ENCODE results near the gene GPR146. TPM values are rescaled to one million over a fixed set of nuclear protein-coding genes. Genes with fewer than 3 reads are reported as not detected.

Gene GPR146
- polyA plus RNA-seq, 6 donors from 2014 or later, result 2.0 to 9.7 (median 3.9) TPM

DNA sequence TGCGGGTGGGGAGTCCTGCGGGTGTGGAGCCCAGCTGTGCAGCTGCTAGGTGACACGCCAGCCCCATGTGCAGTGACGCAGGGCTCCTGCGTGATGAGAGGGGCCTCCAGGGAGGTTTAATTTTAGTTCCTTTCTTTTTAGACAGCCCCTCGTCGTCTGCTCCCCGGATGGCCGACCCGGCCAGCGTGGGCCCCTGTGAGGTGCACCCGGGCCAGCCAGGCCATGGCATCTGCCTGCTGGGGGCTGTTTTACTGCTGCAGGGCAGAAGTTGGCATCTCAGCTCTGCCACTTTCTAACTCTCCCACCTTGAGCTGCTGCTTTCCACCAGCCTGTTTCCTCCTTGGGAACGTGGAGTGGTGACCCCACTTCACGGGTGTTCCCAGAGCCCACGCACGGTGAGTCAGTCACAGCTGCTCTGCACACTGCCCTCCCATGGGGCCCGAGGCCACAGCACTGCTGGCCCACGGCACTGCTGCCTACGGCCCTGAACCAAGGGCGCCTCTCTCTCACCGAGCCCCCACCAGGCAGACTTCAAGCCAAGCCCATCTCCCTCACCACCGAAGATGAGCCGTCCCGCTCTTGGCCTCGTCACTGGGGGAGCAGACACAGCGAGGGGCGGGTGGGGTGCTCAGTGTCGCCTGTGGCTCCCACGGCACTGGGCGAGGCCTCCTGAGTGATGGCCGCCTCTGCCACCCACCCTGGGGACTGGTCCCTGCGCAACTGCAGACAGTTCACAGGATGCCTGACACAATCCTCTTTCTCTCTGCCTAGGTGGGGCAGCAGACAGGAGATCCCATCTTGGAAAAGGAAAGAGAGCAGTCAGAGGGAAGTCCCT, 40.1 kb upstream of the GPR146 start:
- DNase-seq (peak; percentile 88), ATAC-seq (ENCODE audit: low read depth in 2 of 2) (peak; percentile 89 to 93)
- Mint-ChIP-seq H3K9me3 (no peaks in the 10 kb centered on the region), H3K27ac (peak overlapping the region; percentile 92 to 98 (median 96)), H3K4me3 (peak overlapping the region in 7 of 8 donors; percentile 22 to 79 (median 55)), H3K4me1 (peaks cover 19 to 32% (median 29%) of the 10 kb centered on the region in 3 donors), H3K27me3 (no peaks in the 10 kb centered on the region), H3K36me3 (peaks cover 0 to 18% of the 10 kb centered on the region in 2 donors)

DNA sequence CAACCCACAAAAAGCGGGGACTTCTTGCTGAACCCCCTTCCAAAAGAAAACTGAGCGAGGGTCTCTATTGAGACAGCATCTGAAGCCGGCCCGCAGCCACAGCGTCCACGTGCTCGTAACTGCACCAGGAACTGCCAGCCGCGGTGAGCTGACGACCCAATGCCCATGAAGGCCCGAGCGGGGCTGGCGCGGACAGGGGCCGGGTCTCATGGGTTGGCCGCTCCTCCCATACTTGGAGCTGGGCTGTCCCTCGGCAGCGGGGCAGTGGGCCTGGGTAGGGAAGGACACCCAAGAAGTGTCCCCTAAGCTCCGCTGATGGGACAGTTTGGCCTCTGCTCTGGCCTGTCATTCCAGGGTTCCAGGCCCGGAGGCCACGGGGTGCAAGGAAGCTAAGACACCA, 39.0 kb upstream of the GPR146 start:
- Mint-ChIP-seq H3K27ac (peak overlapping the region; percentile 82 to 98 (median 95)), H3K36me3 (peaks cover 0 to 28% of the 10 kb centered on the region in 2 donors), H3K27me3 (no peaks in the 10 kb centered on the region), H3K9me3 (no peaks in the 10 kb centered on the region), H3K4me1 (peaks cover 18 to 32% (median 26%) of the 10 kb centered on the region in 3 donors), H3K4me3 (no peak overlapping the region)
- ATAC-seq (ENCODE audit: low read depth in 2 of 2) (no peak), DNase-seq (no peak)

DNA sequence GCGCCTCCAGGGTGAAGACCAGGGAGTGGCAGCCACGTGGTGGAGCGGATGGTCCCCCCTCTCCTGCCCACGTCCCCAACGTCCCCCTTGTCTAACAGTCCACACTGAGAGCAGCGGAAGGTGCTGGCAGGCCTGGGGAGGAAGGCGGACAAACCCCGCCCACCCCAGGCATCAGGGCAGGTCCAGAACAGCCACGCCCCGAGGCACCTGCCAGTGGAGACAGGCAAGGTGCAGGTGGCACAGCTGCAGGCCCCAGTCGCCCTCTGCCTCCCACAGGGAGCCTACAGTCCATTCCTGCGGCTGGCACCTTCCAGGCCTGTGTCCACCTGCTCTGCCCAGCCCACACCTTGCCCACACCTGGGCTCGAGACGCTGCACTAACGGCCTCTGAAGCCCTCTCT, 36.4 kb upstream of the GPR146 start:
- Mint-ChIP-seq H3K36me3 (peaks cover 0 to 33% of the 10 kb centered on the region in 2 donors), H3K27me3 (no peaks in the 10 kb centered on the region), H3K4me1 (peaks cover 22 to 33% (median 33%) of the 10 kb centered on the region in 3 donors), H3K27ac (peak overlapping the region in 1 of 6 donors; percentile 45), H3K9me3 (no peaks in the 10 kb centered on the region), H3K4me3 (peak overlapping the region in 1 of 8 donors; percentile 72)
- no peak for DNase-seq
- no peak for ATAC-seq (ENCODE audit: low read depth in 2 of 2)

DNA sequence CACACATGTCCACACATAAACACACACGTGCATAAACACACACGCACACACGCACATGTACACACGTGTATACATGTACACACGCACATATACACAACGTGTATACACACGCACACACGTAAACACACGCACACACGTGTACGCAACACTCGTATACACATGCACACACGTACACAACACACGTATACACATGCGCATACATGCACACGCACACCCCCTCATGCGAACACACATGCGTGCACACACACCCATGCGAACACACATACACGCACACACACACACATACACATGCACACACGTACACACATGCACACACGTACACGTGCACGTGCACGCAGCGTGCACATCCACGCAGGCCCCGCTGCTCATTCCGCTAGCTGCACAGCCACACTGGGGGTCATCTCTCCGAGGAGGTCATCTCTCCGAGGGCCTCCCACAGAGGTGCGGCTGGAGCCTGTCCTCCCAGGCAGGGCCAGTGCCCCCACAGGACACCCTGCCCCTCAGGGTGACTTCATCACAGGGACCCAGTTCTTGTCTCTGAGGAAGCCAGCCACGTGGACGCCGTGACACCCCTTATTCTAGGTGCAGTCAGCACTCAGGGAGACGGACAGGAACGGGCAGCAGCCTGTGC, 35.5 kb upstream of the GPR146 start:
- no peak overlapping the region for H3K4me3 Mint-ChIP-seq
- H3K36me3 Mint-ChIP-seq, result peaks cover 2 to 33% of the 10 kb centered on the region in 2 donors
- ATAC-seq (ENCODE audit: low read depth in 2 of 2), result no peak

DNA sequence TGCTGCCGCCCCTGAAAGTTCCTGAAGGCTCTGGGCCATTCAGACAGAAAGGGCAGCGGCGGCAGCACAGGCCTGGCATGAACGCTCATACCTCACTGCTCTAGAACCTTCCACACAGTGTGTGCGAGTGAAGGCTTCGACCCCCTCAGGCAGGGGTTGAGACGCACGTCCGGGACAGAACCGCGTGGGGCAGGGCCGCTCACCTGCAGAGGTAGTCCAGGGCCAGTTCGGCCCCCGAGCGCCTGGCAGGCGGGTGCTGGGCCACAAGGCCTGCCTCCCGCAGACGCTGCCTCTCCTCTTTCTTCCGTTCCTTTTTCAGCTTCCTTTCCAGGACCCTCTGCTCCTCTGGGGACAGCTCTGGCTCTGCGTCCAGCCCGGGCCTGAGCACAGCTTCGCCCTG, 34.6 kb upstream of the GPR146 start:
- DNase-seq (no peak), ATAC-seq (ENCODE audit: low read depth in 2 of 2) (no peak)
- Mint-ChIP-seq H3K27ac (peak overlapping the region in 3 of 6 donors; percentile 37 to 63 (median 57)), H3K27me3 (no peaks in the 10 kb centered on the region), H3K36me3 (peaks cover 3 to 33% of the 10 kb centered on the region in 2 donors), H3K9me3 (no peaks in the 10 kb centered on the region), H3K4me3 (no peak overlapping the region), H3K4me1 (peaks cover 18 to 30% (median 29%) of the 10 kb centered on the region in 3 donors)

More for the DNA sequence above, 35.5 kb upstream of the GPR146 start:
- Mint-ChIP-seq H3K9me3 (no peaks in the 10 kb centered on the region), H3K27me3 (no peaks in the 10 kb centered on the region), H3K27ac (peak overlapping the region in 5 of 6 donors; percentile 45 to 84 (median 55)), H3K4me1 (peaks cover 22 to 34% (median 34%) of the 10 kb centered on the region in 3 donors)
- no peak for DNase-seq

DNA sequence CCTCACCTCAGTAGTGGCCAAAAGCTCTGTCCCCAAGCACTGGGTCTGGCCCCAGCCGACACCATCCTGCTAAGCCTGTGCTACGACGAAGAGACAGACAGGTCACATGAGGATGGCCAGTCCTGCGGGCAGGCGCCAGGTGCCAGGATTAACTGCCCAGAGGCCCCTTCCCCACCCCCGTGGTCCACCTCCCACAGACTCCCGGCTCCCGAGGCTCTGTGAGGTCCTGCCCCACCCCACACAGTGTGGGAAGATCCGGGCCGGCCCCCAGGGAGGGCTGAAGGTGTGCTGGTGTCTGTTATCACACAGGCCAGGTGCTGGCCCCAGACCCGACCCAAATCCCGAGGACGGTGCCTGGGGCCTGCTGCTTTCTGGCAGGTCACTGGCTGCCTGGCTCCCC, 34.1 kb upstream of the GPR146 start:
- no peak overlapping the region for H3K4me3 Mint-ChIP-seq
- DNase-seq (no peak), ATAC-seq (ENCODE audit: low read depth in 2 of 2) (no peak)
- no peak overlapping the region for H3K27ac Mint-ChIP-seq
- H3K4me1 Mint-ChIP-seq, result peaks cover 18 to 27% (median 26%) of the 10 kb centered on the region in 3 donors
- peaks cover 3 to 33% of the 10 kb centered on the region in 2 donors for H3K36me3 Mint-ChIP-seq
- H3K27me3 Mint-ChIP-seq, result no peaks in the 10 kb centered on the region
- no peaks in the 10 kb centered on the region for H3K9me3 Mint-ChIP-seq

DNA sequence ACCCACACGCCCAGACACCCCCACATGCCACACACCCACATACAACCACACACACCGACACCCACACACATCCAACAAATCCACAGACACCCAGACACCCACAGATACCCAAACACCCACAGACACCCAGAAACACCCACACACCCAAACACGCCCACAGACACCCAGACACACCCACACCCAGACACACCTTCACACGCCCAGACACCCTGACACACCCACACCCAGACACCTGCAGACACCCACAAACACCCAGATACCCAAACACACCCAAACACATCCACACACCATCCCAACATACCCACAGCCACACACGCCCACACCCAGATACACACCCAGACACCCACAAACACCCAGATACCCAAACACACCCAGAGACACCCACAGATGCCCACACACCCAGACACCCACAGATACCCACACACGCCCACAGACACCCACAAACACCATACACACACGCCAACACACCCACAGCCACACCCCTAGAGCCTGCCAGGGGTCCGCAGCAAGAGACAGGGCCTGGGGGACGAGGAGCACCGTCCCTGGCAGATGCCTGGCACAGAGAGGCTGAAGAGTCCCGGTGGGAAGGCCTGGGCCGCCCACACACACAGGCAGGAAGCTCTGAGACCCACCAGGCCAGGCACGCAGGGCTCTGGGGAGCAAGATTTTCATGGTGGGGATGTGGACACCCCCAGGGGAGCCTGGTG, 32.9 kb upstream of the GPR146 start:
- Mint-ChIP-seq H3K27ac (peak overlapping the region in 4 of 6 donors; percentile 61 to 96 (median 92)), H3K4me3 (peak overlapping the region in 6 of 8 donors; percentile 17 to 78 (median 40)), H3K9me3 (no peaks in the 10 kb centered on the region), H3K36me3 (peaks cover 3 to 26% of the 10 kb centered on the region in 2 donors), H3K27me3 (no peaks in the 10 kb centered on the region), H3K4me1 (peaks cover 14 to 26% (median 22%) of the 10 kb centered on the region in 3 donors)
- ATAC-seq (ENCODE audit: low read depth in 2 of 2) (peak; percentile 29 to 31), DNase-seq (no peak)

DNA sequence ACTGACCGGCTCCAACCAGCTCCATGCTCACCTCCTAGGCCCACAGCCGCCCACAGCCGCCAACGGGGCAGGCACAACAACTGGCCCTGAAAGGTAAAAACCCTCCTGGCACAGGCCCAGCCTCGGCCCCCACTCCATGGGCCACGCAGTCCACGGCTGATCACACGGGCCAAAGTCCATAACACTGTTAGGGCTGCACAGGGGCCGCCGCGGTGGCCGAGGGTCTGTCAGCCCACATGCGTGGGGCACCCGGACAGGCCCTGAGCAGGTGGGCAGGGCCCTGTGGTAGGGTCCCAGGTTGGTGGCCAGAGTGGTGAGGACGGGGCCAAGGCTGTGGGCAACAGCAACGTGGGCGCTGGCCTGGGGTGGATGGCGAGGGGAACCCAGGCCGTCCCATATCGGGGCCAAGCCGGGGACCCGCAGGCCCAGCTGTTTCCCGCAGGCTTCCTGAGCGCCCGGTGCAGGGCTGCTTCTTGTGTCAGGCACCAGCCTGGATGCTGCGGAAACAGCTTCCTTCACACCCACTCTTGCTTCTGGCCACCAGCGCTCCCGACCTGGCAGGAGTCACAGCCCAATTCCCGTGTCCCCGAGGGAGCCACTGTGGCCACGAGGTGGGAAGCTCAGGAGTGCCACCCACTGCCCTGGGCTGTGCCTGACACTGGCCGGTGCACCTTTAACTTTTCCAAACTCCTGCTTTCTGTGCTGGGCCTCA, 32.2 kb upstream of the GPR146 start:
- peak overlapping the region in 4 of 8 donors; percentile 9 to 55 (median 44) for H3K4me3 Mint-ChIP-seq
- peak in 1 of 2 donors; percentile 4 for ATAC-seq (ENCODE audit: low read depth in 2 of 2)
- H3K36me3 Mint-ChIP-seq, result peaks cover 3 to 25% of the 10 kb centered on the region in 2 donors
- H3K27ac Mint-ChIP-seq, result peak overlapping the region in 2 of 6 donors; percentile 39 to 94
- H3K27me3 Mint-ChIP-seq, result no peaks in the 10 kb centered on the region
- H3K4me1 Mint-ChIP-seq, result peaks cover 14 to 26% (median 22%) of the 10 kb centered on the region in 3 donors
- H3K9me3 Mint-ChIP-seq, result no peaks in the 10 kb centered on the region
- DNase-seq, result no peak

DNA sequence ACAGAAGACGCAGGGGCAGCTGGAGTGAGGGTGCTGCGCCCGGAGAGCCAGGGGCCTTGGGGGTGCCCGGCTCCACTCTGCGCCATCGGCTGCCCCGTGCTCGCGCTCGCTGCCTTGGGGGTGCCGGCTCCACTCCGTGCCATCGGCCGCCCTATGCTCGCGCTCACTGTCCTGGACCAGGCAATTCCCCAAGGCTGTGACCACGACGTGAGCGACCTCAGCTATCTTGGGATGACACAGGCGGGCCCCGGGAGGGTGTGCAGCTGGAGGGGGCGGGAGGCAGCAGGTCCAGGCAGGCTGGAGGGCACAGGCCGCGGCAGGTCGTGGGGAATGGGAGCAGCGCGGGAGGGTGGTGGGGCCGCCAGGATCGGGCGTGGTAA, 31.6 kb upstream of the GPR146 start:
- H3K4me1 Mint-ChIP-seq, result peaks cover 14 to 26% (median 22%) of the 10 kb centered on the region in 3 donors
- DNase-seq (no peak), ATAC-seq (ENCODE audit: low read depth in 2 of 2) (no peak)
- no peaks in the 10 kb centered on the region for H3K27me3 Mint-ChIP-seq
- H3K36me3 Mint-ChIP-seq, result peaks cover 3 to 26% of the 10 kb centered on the region in 2 donors
- no peak overlapping the region for H3K4me3 Mint-ChIP-seq
- H3K9me3 Mint-ChIP-seq, result no peaks in the 10 kb centered on the region
- H3K27ac Mint-ChIP-seq, result no peak overlapping the region

DNA sequence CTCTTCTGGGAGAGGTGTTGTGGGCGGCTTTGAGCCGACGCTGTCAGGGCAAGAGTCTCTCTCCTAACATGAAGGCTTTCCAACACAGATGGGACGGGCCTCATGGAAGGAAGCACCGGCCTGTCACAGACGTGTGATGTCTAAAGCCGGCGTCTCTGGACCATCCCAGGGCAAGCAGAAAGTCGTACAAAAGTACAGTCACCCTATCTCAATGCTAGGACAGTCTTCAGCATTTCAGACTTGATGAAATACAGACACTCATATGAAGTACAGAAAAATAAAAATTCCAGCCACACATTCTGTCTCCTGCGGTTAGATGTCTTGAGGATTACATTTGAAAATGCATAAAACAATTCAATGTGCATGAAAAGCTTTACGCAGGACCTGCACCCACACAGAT, 30.8 kb upstream of the GPR146 start:
- Mint-ChIP-seq H3K27ac (peak overlapping the region in 5 of 6 donors; percentile 21 to 69 (median 39)), H3K27me3 (no peaks in the 10 kb centered on the region)

DNA sequence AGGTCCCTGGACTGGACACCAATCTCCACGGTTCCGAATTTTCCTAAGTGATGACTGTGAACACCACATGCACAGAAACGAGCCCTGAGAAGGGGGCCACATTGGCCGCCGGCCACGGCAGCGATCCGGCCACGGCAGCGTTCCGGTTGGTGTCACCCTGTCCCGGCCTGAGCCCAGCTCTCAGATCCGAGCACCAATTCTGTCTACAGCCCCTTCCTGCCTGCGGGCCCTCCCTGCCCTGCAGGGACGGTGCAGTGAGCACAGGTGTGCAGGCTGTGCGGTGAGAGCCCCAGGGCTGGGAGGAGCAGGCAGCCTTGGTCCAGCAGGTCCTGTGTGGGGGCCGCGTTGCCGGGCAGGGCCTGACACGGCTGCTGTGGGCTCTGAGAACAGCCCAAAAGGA, 29.7 kb upstream of the GPR146 start:
- H3K27me3 Mint-ChIP-seq, result no peaks in the 10 kb centered on the region
- DNase-seq, result no peak
- H3K36me3 Mint-ChIP-seq, result peaks cover 3 to 20% of the 10 kb centered on the region in 2 donors
- peaks cover 17 to 31% (median 28%) of the 10 kb centered on the region in 3 donors for H3K4me1 Mint-ChIP-seq
- no peak overlapping the region for H3K4me3 Mint-ChIP-seq
- H3K27ac Mint-ChIP-seq, result peak overlapping the region in 1 of 6 donors; percentile 59
- no peaks in the 10 kb centered on the region for H3K9me3 Mint-ChIP-seq
- ATAC-seq (ENCODE audit: low read depth in 2 of 2), result no peak

More for the DNA sequence above, 30.8 kb upstream of the GPR146 start:
- ATAC-seq (ENCODE audit: low read depth in 2 of 2) (no peak), DNase-seq (no peak)
- Mint-ChIP-seq H3K36me3 (peaks cover 3 to 31% of the 10 kb centered on the region in 2 donors), H3K4me1 (peaks cover 20 to 32% (median 29%) of the 10 kb centered on the region in 3 donors), H3K9me3 (no peaks in the 10 kb centered on the region), H3K4me3 (peak overlapping the region in 1 of 8 donors; percentile 53)

DNA sequence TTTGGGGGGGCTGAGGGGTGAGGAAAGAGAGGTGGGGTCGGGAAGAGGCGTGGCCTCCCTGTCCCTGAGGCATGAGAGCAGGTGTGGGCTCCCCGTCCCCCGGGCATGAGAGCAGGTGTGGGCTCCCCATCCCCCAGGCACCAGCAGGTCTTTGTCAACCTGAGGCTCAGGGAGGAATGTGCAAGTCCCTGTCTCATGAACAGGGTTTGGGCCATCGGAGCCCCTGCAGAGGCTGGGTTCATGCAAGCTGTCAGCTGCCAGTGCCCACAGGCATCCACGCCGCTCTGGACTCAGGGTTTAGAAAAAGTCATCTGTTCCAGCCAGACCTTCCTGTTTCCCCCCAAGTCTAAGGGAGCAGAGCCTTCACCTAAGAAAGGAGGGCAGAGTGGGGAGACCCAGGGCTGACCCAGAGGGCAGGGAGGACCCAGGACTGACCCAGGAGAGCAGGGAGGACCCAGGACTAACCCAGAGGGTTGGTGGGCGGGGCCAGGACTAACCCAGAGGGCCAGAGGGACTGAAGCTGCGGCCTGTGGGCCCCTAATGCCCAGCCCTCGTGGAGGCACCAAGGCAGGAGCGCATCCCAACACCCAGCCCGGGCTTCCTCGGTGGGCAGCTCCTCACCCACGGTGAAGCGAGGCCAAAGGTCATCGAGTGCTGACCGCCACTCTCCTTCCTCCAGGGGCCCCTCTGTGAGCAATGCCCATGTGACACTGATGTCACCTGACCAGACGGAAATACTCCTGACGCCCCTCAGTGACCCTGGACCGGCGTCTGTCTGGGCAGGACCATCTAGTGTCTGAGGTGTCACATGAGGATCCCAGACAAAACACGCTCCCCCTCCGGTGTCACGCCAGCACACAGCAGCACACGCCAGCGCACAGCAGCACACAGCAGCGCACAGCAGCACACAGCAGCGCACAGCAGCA, 28.9 kb upstream of the GPR146 start:
- peaks cover 3 to 14% of the 10 kb centered on the region in 2 donors for H3K36me3 Mint-ChIP-seq
- no peaks in the 10 kb centered on the region for H3K27me3 Mint-ChIP-seq
- DNase-seq (no peak), ATAC-seq (ENCODE audit: low read depth in 2 of 2) (no peak)
- peak overlapping the region in 3 of 6 donors; percentile 42 to 84 (median 59) for H3K27ac Mint-ChIP-seq
- no peak overlapping the region for H3K4me3 Mint-ChIP-seq
- H3K9me3 Mint-ChIP-seq, result no peaks in the 10 kb centered on the region
- peaks cover 17 to 36% (median 28%) of the 10 kb centered on the region in 3 donors for H3K4me1 Mint-ChIP-seq
